Activated naive CD4-positive, alpha-beta T cell treated with Interleukin-2 at 50 U/mL for 16 hours (primary cell): ENCODE results near the gene SLC27A2.
A peak's percentile ranks its signal among the peaks of the same experiment; 100 is the strongest.

Source experiments
- DNase-seq: peaks from one replicate; pipeline ENCODE4 v3.0.0-alpha.2; 2020

The SLC27A2 gene

GRCh38 chr15:50244959-50245624 lies 63.1 kb downstream of the SLC27A2 start:
- no peak for DNase-seq

- DNase-seq, result no peak
Measured at GRCh38 chr15:50246631-50247030, 64.6 kb downstream of the SLC27A2 start.

GRCh38 chr15:50247819-50248655 lies 66.0 kb downstream of the SLC27A2 start:
- peak; percentile 49 for DNase-seq

GRCh38 chr15:50248994-50249582 lies 67.1 kb downstream of the SLC27A2 start:
- no peak for DNase-seq

- DNase-seq, result no peak
Measured at GRCh38 chr15:50249704-50250103, 67.7 kb downstream of the SLC27A2 start.

GRCh38 chr15:50250760-50251394 lies 68.9 kb downstream of the SLC27A2 start:
- no peak for DNase-seq

- DNase-seq, result no peak
Measured at GRCh38 chr15:50251638-50252182, 69.7 kb downstream of the SLC27A2 start.

GRCh38 chr15:50252556-50252955 lies 70.6 kb downstream of the SLC27A2 start:
- DNase-seq, result no peak

GRCh38 chr15:50256188-50257041 lies 74.4 kb downstream of the SLC27A2 start:
- no peak for DNase-seq

GRCh38 chr15:50257332-50257731 lies 75.3 kb downstream of the SLC27A2 start:
- no peak for DNase-seq

- no peak for DNase-seq
Measured at GRCh38 chr15:50257924-50258323, 75.9 kb downstream of the SLC27A2 start.

GRCh38 chr15:50259276-50259675 lies 77.3 kb downstream of the SLC27A2 start:
- no peak for DNase-seq

- no peak for DNase-seq
Measured at GRCh38 chr15:50260969-50261496, 79.0 kb downstream of the SLC27A2 start.

GRCh38 chr15:50261981-50262380 lies 80.0 kb downstream of the SLC27A2 start:
- DNase-seq, result peak; percentile 18

- peak; percentile 56 for DNase-seq
Measured at GRCh38 chr15:50262533-50262932, 80.5 kb downstream of the SLC27A2 start.

- no peak for DNase-seq
Measured at GRCh38 chr15:50265620-50266019, 83.6 kb downstream of the SLC27A2 start, which contains the start of gene HDC. TSS of gene HDC (minus strand) at chr15:50265726. CDS start at chr15:50265623, 103 bp downstream.

GRCh38 chr15:50267577-50267976 lies 85.6 kb downstream of the SLC27A2 start:
- DNase-seq, result no peak

GRCh38 chr15:50275091-50275490 lies 93.1 kb downstream of the SLC27A2 start:
- DNase-seq, result no peak

GRCh38 chr15:50275908-50276307 lies 93.9 kb downstream of the SLC27A2 start:
- no peak for DNase-seq

- no peak for DNase-seq
Measured at GRCh38 chr15:50277370-50277769, 95.4 kb downstream of the SLC27A2 start.

GRCh38 chr15:50278496-50278895 lies 96.5 kb downstream of the SLC27A2 start:
- DNase-seq, result no peak

GRCh38 chr15:50280271-50280670 lies 98.3 kb downstream of the SLC27A2 start:
- DNase-seq, result no peak
